ENCODE data around the gene KLK1.

GRCh38 chr19:50796634-50797428 lies 26.8 kb downstream of the KLK1 start:
- TF ChIP-seq CTCF (IDR thresholded peaks at IDR 0.05; ENCODE audit: low read depth, low read length): no peak
- peak; percentile 15 for TF ChIP-seq POLR2A (IDR thresholded peaks at IDR 0.05; ENCODE audit: extremely low read depth, insufficient read length)
